ENCODE measurements around the gene CCDC28B.

DNA sequence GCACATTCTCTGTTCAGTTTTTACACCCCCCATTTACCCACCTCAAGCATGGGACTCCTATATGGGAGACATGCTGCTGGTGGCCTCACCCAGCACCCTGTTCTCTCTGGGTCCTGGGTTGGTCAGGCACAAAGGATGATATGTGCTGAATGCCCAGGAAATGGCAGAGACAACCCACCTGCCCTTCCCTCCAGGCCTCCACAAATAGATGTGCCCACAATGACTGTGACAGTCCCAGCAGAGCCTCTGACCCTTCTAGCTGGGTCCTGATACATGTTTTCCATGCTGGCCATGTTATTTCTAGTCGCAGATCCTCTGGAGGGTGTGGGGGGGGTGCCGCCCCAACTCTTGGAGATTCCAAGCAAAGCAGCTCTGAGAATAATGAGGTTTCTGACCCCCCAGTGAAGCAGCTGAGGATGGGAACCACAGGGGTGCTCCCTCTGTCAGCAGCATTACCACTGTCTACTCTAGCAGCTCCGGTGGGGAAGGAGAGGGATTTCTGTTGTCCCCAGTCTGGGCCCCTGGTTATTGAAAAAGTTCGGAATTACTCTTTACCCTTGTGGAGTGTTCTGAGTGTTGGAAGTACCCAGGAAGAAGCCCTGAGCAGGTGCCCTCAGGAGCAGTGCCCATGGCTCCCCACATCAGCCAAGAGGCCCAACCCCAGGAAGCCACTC, 1.2 kb upstream of the CCDC28B start:
- TF ChIP-seq POLR2A (IDR thresholded peaks at IDR 0.05; ENCODE audit: low read length) (peak; percentile 16), GATA1 (IDR thresholded peaks at IDR 0.05; ENCODE audit: low read depth, low read length) (no peak)
